ENCODE measurements around the gene C15orf61.
A peak's percentile ranks its signal among the peaks of the same experiment; 100 is the strongest.

C15orf61 gene

GRCh38 chr15:67548862-67549651 is 28.1 kb downstream of the C15orf61 start (continued):
- 0 out of 2 replicates have a peak, but pooled peaks have one; percentile 19 for TF ChIP-seq ZNF2 (tag by site-specific recombination; IDR thresholded peaks at IDR 0.05)
- TF ChIP-seq ZNF362 (tag by site-specific recombination; IDR thresholded peaks at IDR 0.05): no peak
- TF ChIP-seq REPIN1 (tag by site-specific recombination; IDR thresholded peaks at IDR 0.05; ENCODE audit: low read depth): no peak
- no peak for TF ChIP-seq ZFHX2 (tag by site-specific recombination; conservative IDR thresholded peaks at IDR 0.05)
- TF ChIP-seq ZNF560 (tag by site-specific recombination; IDR thresholded peaks at IDR 0.05; ENCODE audit: borderline replicate concordance): no peak
- TF ChIP-seq TRIM28 (IDR thresholded peaks at IDR 0.05; ENCODE audit: borderline replicate concordance, low read length): peak; percentile 74
- peak; percentile 57 for TF ChIP-seq ZNF341 (tag by site-specific recombination; IDR thresholded peaks at IDR 0.05; ENCODE audit: low read depth)
- TF ChIP-seq ZNF792 (tag by site-specific recombination; IDR thresholded peaks at IDR 0.05): no peak
- TF ChIP-seq, protein P1, sequence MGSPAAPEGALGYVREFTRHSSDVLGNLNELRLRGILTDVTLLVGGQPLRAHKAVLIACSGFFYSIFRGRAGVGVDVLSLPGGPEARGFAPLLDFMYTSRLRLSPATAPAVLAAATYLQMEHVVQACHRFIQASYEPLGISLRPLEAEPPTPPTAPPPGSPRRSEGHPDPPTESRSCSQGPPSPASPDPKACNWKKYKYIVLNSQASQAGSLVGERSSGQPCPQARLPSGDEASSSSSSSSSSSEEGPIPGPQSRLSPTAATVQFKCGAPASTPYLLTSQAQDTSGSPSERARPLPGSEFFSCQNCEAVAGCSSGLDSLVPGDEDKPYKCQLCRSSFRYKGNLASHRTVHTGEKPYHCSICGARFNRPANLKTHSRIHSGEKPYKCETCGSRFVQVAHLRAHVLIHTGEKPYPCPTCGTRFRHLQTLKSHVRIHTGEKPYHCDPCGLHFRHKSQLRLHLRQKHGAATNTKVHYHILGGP (tag by site-specific recombination; IDR thresholded peaks at IDR 0.05): no peak
- no peak for TF ChIP-seq ZBTB8A (tag by site-specific recombination; IDR thresholded peaks at IDR 0.05)
- TF ChIP-seq ZEB2 (tag by site-specific recombination; IDR thresholded peaks at IDR 0.05): peak; percentile 28; the same call in 1 of the 2 replicates
- TF ChIP-seq GLI4 (tag by site-specific recombination; IDR thresholded peaks at IDR 0.05): no peak
- TF ChIP-seq, protein P2, sequence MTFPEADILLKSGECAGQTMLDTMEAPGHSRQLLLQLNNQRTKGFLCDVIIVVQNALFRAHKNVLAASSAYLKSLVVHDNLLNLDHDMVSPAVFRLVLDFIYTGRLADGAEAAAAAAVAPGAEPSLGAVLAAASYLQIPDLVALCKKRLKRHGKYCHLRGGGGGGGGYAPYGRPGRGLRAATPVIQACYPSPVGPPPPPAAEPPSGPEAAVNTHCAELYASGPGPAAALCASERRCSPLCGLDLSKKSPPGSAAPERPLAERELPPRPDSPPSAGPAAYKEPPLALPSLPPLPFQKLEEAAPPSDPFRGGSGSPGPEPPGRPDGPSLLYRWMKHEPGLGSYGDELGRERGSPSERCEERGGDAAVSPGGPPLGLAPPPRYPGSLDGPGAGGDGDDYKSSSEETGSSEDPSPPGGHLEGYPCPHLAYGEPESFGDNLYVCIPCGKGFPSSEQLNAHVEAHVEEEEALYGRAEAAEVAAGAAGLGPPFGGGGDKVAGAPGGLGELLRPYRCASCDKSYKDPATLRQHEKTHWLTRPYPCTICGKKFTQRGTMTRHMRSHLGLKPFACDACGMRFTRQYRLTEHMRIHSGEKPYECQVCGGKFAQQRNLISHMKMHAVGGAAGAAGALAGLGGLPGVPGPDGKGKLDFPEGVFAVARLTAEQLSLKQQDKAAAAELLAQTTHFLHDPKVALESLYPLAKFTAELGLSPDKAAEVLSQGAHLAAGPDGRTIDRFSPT (tag by site-specific recombination; IDR thresholded peaks at IDR 0.05): no peak
- TF ChIP-seq ZNF133 (tag by site-specific recombination; IDR thresholded peaks at IDR 0.05): no peak
- TF ChIP-seq, protein P3, sequence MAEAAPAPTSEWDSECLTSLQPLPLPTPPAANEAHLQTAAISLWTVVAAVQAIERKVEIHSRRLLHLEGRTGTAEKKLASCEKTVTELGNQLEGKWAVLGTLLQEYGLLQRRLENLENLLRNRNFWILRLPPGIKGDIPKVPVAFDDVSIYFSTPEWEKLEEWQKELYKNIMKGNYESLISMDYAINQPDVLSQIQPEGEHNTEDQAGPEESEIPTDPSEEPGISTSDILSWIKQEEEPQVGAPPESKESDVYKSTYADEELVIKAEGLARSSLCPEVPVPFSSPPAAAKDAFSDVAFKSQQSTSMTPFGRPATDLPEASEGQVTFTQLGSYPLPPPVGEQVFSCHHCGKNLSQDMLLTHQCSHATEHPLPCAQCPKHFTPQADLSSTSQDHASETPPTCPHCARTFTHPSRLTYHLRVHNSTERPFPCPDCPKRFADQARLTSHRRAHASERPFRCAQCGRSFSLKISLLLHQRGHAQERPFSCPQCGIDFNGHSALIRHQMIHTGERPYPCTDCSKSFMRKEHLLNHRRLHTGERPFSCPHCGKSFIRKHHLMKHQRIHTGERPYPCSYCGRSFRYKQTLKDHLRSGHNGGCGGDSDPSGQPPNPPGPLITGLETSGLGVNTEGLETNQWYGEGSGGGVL (tag by site-specific recombination; IDR thresholded peaks at IDR 0.05): no peak
- TF ChIP-seq ZNF701 (tag by site-specific recombination; IDR thresholded peaks at IDR 0.05): no peak
- TF ChIP-seq ZNF548 (tag by site-specific recombination; IDR thresholded peaks at IDR 0.05): no peak
- no peak for TF ChIP-seq ZNF19 (tag by site-specific recombination; IDR thresholded peaks at IDR 0.05; ENCODE audit: low read depth)
- peak; percentile 72 for TF ChIP-seq GLIS1 (tag by site-specific recombination; IDR thresholded peaks at IDR 0.05)
- peak; percentile 82 for TF ChIP-seq ZBTB17 (tag by site-specific recombination; IDR thresholded peaks at IDR 0.05)

DNA sequence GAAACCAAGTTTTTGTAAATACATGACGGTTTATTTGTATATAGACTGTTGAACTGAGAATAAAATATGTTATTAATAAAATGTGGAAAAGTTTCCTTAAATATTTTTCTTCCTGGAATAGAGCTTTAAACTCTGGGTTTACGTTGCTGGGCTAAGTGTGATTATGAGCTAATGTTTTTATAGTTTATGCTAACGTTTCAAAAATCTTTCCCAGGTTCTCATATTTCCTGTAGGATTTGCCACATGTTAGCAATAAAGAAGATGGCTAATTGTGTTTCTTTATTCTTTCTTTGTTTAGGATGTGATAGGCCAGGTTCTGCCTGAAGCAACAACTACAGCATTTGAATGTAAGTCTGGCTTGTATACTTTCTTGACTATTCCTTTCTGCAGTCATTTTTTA is 28.8 kb downstream of the C15orf61 start:
- Histone ChIP-seq H3K36me3 (ENCODE audit: control insufficient read depth in 2 of 2, insufficient read depth in 1 of 2, low read length in 2 of 2) (peaks cover 15 to 16% of the 10 kb centered on the region in 2 experiments; a peak in 2 of 3 replicates), H3K4me1 (ENCODE audit: control insufficient read depth, insufficient read depth, low read length) (peaks cover 31% of the 10 kb centered on the region), H3K4me3 (ENCODE audit: low read depth, low read length) (no peak overlapping the region), H3K9me3 (ENCODE audit: control insufficient read depth, insufficient read depth, low read depth, low read length) (no peaks in the 10 kb centered on the region), H3K27ac (ENCODE audit: extremely low read depth, low read depth, low read length) (peak overlapping the region; percentile 43)
- ChIA-PET POLR2A (no interaction called here), CTCF (interaction anchor here (0.6 to 1.4 kb wide), 3 partner anchors 29 to 1213 kb away, joined by 3 read pairs; no protein-coding TSS in a partner anchor)
- TF ChIP-seq ZNF600 (tag by site-specific recombination; IDR thresholded peaks at IDR 0.05) (peak; percentile 84), TRIM28 (IDR thresholded peaks at IDR 0.05; ENCODE audit: borderline replicate concordance, low read length) (no peak), OSR2 (tag by site-specific recombination; IDR thresholded peaks at IDR 0.05) (peak; percentile 42; the same call in 1 of the 2 replicates), ZBTB21 (tag by site-specific recombination; IDR thresholded peaks at IDR 0.05) (0 out of 2 replicates have a peak, but pooled peaks have one; percentile 29), TCF7L2 (IDR thresholded peaks at IDR 0.05; ENCODE audit: borderline replicate concordance, low read depth, low read length) (no peak), ZNF132 (tag by site-specific recombination; IDR thresholded peaks at IDR 0.05; ENCODE audit: borderline replicate concordance) (no peak), ZNF311 (tag by site-specific recombination; IDR thresholded peaks at IDR 0.05; ENCODE audit: borderline replicate concordance) (no peak), ZNF138 (tag by site-specific recombination; IDR thresholded peaks at IDR 0.05; ENCODE audit: borderline replicate concordance) (no peak), ZNF366 (tag by site-specific recombination; conservative IDR thresholded peaks at IDR 0.05) (peak; percentile 79), MZF1 (tag by site-specific recombination; IDR thresholded peaks at IDR 0.05; ENCODE audit: borderline replicate concordance) (0 out of 2 replicates have a peak, but pooled peaks have one; percentile 44)
